HEK293 (cell line): ENCODE results near the gene STN1.

Source experiments
- CTCF ChIA-PET: fragments of 350-600 bp; formaldehyde crosslinking; extraction: SDS; loops from one replicate; lab custom pipeline; 2021; ENCODE audit warnings: antibody characterized with exemption; lab: Yijun Ruan, JAX
- POLR2A ChIA-PET: fragments of 300-600 bp; formaldehyde crosslinking; extraction: SDS; loops from one replicate; lab custom pipeline; 2020; ENCODE audit warnings: antibody characterized with exemption, inconsistent platforms; lab: Yijun Ruan, JAX
- H3K27ac ChIP-seq: fragments of 200-500 bp; sonication (Bioruptor generic); 2 replicates; pipeline ENCODE4 v1.5.1; 2014; ENCODE audit warnings: low read depth, low read length, control low read depth, inconsistent platforms; ENCODE audit errors: extremely low read depth
- H3K36me3 ChIP-seq, 2 experiments: fragments of 200-500 bp in 1 of 2; sonication (Bioruptor generic) in 1 of 2; 1 replicate in 1 of 2; 2 replicates in 1 of 2; pipeline ENCODE4 v1.5.1; 2014 to 2017; ENCODE audit warnings: inconsistent platforms in 2 of 2, low read length in 2 of 2; ENCODE audit not compliant: control insufficient read depth in 2 of 2, insufficient read depth in 1 of 2
- H3K4me1 ChIP-seq: fragments of 200-500 bp; sonication (Bioruptor generic); 2 replicates; pipeline ENCODE4 v1.5.1; 2014; ENCODE audit warnings: mild to moderate bottlenecking, low read length, inconsistent platforms; ENCODE audit not compliant: control insufficient read depth, insufficient read depth
- H3K4me3 ChIP-seq: 2 replicates; pipeline ENCODE4 v1.5.1; 2011; ENCODE audit warnings: low read depth, mild to moderate bottlenecking, control low read depth, low read length, moderate library complexity
- H3K9me3 ChIP-seq: fragments of 200-500 bp; sonication (Bioruptor generic); 2 replicates; pipeline ENCODE4 v1.5.1; 2014; ENCODE audit warnings: low read depth, low read length, inconsistent platforms; ENCODE audit not compliant: control insufficient read depth, insufficient read depth
- CTCF ChIP-seq: fragments of 450-650 bp; formaldehyde crosslinking; IDR thresholded peaks from 2 replicates; pipeline ENCODE4 v1.5.1; 2016; ENCODE audit warnings: missing biosample characterization, missing genetic modification characterization
- KLF1 ChIP-seq: fragments of 450-650 bp; formaldehyde crosslinking; IDR thresholded peaks from 2 replicates; pipeline ENCODE4 v1.5.1; 2016; ENCODE audit warnings: missing biosample characterization, missing genetic modification characterization
- PRDM6 ChIP-seq: fragments of 450-650 bp; formaldehyde crosslinking; IDR thresholded peaks from 2 replicates; pipeline ENCODE4 v1.5.1; 2017; ENCODE audit warnings: missing biosample characterization, missing genetic modification characterization
- RBAK ChIP-seq: fragments of 450-650 bp; formaldehyde crosslinking; IDR thresholded peaks from 2 replicates; pipeline ENCODE4 v1.5.1; 2016; ENCODE audit warnings: missing biosample characterization, missing genetic modification characterization
- TRIM28 ChIP-seq: IDR thresholded peaks from 2 replicates; pipeline ENCODE4 v1.6.1; 2011; ENCODE audit warnings: low read length, control low read depth, borderline replicate concordance
- YY2 ChIP-seq: fragments of 450-650 bp; formaldehyde crosslinking; IDR thresholded peaks from 2 replicates; pipeline ENCODE4 v1.5.1; 2016; ENCODE audit warnings: missing biosample characterization, missing genetic modification characterization
- ZFP69B ChIP-seq: fragments of 450-650 bp; formaldehyde crosslinking; IDR thresholded peaks from 2 replicates; pipeline ENCODE4 v1.5.1; 2016; ENCODE audit warnings: missing biosample characterization, missing genetic modification characterization
- ZNF121 ChIP-seq: fragments of 450-650 bp; formaldehyde crosslinking; IDR thresholded peaks from 2 replicates; pipeline ENCODE4 v1.5.1; 2016; ENCODE audit warnings: missing biosample characterization, missing genetic modification characterization
- ZNF248 ChIP-seq: fragments of 450-650 bp; formaldehyde crosslinking; IDR thresholded peaks from 2 replicates; pipeline ENCODE4 v1.5.1; 2017; ENCODE audit warnings: missing biosample characterization, missing genetic modification characterization
- ZNF341 ChIP-seq: fragments of 450-650 bp; formaldehyde crosslinking; IDR thresholded peaks from 2 replicates; pipeline ENCODE4; 2016; ENCODE audit warnings: low read depth, missing biosample characterization, missing genetic modification characterization
- ZNF514 ChIP-seq: fragments of 450-650 bp; formaldehyde crosslinking; IDR thresholded peaks from 2 replicates; pipeline ENCODE4 v1.5.1; 2016; ENCODE audit warnings: missing biosample characterization, missing genetic modification characterization
- ZNF518A ChIP-seq: fragments of 450-650 bp; formaldehyde crosslinking; conservative IDR thresholded peaks from 2 replicates; pipeline ENCODE4 v1.5.1; 2016; ENCODE audit warnings: low read depth, missing biosample characterization, missing genetic modification characterization
- ZNF558 ChIP-seq: fragments of 450-650 bp; formaldehyde crosslinking; IDR thresholded peaks from 2 replicates; pipeline ENCODE4 v1.5.1; 2016; ENCODE audit warnings: missing biosample characterization, missing genetic modification characterization
- ZNF610 ChIP-seq: fragments of 450-650 bp; formaldehyde crosslinking; IDR thresholded peaks from 2 replicates; pipeline ENCODE4 v1.5.1; 2016; ENCODE audit warnings: missing biosample characterization, missing genetic modification characterization, borderline replicate concordance
- ZNF660 ChIP-seq: fragments of 450-650 bp; IDR thresholded peaks from 2 replicates; pipeline ENCODE4 v1.5.1; 2018; ENCODE audit warnings: missing biosample characterization, mild to moderate bottlenecking, missing genetic modification characterization
- ZNF792 ChIP-seq: fragments of 450-650 bp; formaldehyde crosslinking; IDR thresholded peaks from 2 replicates; pipeline ENCODE4 v1.5.1; 2016; ENCODE audit warnings: missing biosample characterization, missing genetic modification characterization
- ZNF837 ChIP-seq: fragments of 450-650 bp; formaldehyde crosslinking; IDR thresholded peaks from 2 replicates; pipeline ENCODE4 v1.5.1; 2016; ENCODE audit warnings: missing biosample characterization, missing genetic modification characterization
- TF ChIP-seq, protein P1 (sequence below): fragments of 450-650 bp; formaldehyde crosslinking; IDR thresholded peaks from 2 replicates; pipeline ENCODE4 v1.5.1; 2016; ENCODE audit warnings: missing biosample characterization, missing genetic modification characterization

Gene STN1

GRCh38 chr10:103847909-103848468 is 70.0 kb downstream of the STN1 start (continued):
- TF ChIP-seq ZNF518A = no peak
- TF ChIP-seq ZFP69B (tag by site-specific recombination) = no peak
- TF ChIP-seq ZNF792 = no peak
- TF ChIP-seq, protein P1, sequence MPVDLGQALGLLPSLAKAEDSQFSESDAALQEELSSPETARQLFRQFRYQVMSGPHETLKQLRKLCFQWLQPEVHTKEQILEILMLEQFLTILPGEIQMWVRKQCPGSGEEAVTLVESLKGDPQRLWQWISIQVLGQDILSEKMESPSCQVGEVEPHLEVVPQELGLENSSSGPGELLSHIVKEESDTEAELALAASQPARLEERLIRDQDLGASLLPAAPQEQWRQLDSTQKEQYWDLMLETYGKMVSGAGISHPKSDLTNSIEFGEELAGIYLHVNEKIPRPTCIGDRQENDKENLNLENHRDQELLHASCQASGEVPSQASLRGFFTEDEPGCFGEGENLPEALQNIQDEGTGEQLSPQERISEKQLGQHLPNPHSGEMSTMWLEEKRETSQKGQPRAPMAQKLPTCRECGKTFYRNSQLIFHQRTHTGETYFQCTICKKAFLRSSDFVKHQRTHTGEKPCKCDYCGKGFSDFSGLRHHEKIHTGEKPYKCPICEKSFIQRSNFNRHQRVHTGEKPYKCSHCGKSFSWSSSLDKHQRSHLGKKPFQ = no peak
- TF ChIP-seq ZNF837 = no peak
- TF ChIP-seq RBAK (tag by site-specific recombination) = no peak
- TF ChIP-seq ZNF341 (tag by site-specific recombination) = no peak
- no peak for TF ChIP-seq ZNF610
- no peak for TF ChIP-seq PRDM6 (tag by site-specific recombination)
- TF ChIP-seq ZNF248 = no peak
- no peak for TF ChIP-seq KLF1 (tag by site-specific recombination)
- no peak for TF ChIP-seq YY2
- no peak for TF ChIP-seq ZNF558 (tag by site-specific recombination)
- peak; percentile 34; the same call in 1 of the 2 replicates for TF ChIP-seq CTCF (tag by site-specific recombination)

GRCh38 chr10:103847346-103847745 is 70.6 kb downstream of the STN1 start:
- ChIA-PET POLR2A (no interaction called here), CTCF (interaction anchor here (0.5 to 2.0 kb wide), 6 partner anchors 8 to 198 kb away, joined by 3 to 8 read pairs (median 4); no protein-coding TSS in a partner anchor)
- no peak for TF ChIP-seq ZNF514
- TF ChIP-seq ZNF121 (tag by site-specific recombination) = peak; percentile 96
- no peak for TF ChIP-seq ZNF660 (tag by site-specific recombination)
- no peak for TF ChIP-seq TRIM28
- Histone ChIP-seq H3K4me3 (no peak overlapping the region), H3K9me3 (no peaks in the 10 kb centered on the region), H3K4me1 (no peaks in the 10 kb centered on the region), H3K36me3 (peaks cover 0 to 2% of the 10 kb centered on the region in 2 experiments; a peak in 1 of 3 replicates), H3K27ac (no peak overlapping the region)
